H1 (cell line): ENCODE results near the gene ISY1. TPM values are rescaled to one million over a fixed set of nuclear protein-coding genes. Genes with fewer than 3 reads are reported as not detected.

Experiments
- JUN ChIP-seq: IDR thresholded peaks from 2 replicates; pipeline ENCODE4 v1.6.1; 2011; ENCODE audit warnings: low read depth, mild to moderate bottlenecking, improper control_type of control experiment, low read length
- SAP30 ChIP-seq: fragments of 300-600 bp; sonication (generic); IDR thresholded peaks from 2 replicates; pipeline ENCODE4 v1.7.1; 2012; ENCODE audit warnings: low read length, moderate library complexity, mild to moderate bottlenecking, inconsistent platforms; ENCODE audit not compliant: insufficient read depth, insufficient replicate concordance
- SRF ChIP-seq: IDR thresholded peaks from 2 replicates; pipeline ENCODE4 v1.6.1; 2011; ENCODE audit warnings: mild to moderate bottlenecking, low read depth, low read length, moderate library complexity
- polyA plus RNA-seq, 7 experiments: library from polyadenylated mRNA; depleted of rRNA in 3 of 7; stranded (reverse) in 5 of 7; unstranded in 2 of 7; fragments of >200 nt in 5 of 7; fragments of 200-250 nt in 2 of 7; gene quantifications; 1 replicate in 5 of 7; 2 replicates in 1 of 7; 4 replicates in 1 of 7; pipeline versions ENCODE4 v1.2.1 to v1.2.3, GENCODE V29; 2011 to 2013; ENCODE audit warnings: missing spikeins in 2 of 7, mixed read lengths in 2 of 7
- total RNA-seq: library from RNA; stranded (reverse); fragmentation: NEBNext Ultra II Directional; extraction: Animal tissue kit (Norgen Biotek cat#: 25700); gene quantifications from 2 replicates; pipeline ENCODE4 v1.2.1, GENCODE V29; 2021

ISY1 gene
- total and polyA plus RNA-seq, 2 of the 8 experiments (the other 6 are each of a cell fraction or from before 2014, with no cell fraction given): 16.6 to 38.7 TPM

GRCh38 chr3:129106866-129107565 lies 53.8 kb downstream of the ISY1 start (continued):
- TF ChIP-seq JUN: no peak
- no peak for TF ChIP-seq SRF
- TF ChIP-seq SAP30: no peak
